Activated naive CD8-positive, alpha-beta T cell treated with anti-CD3 and anti-CD28 coated beads, Interleukin-2, amount 10 ng/mL, durations not matched to agents 7 days and 5 days (primary cell): ENCODE data around the gene CHST11. TPM values are rescaled to one million over a fixed set of nuclear protein-coding genes. Genes with fewer than 3 reads are reported as not detected.
"Not testable (repeated sequence)": the region's sequence is repeated elsewhere in the genome, so short reads cannot be mapped to it uniquely, and the experiment has no call there.

Experiments
- ATAC-seq: fragments of 150-1000 bp; cut with Tn5 transposase; one replicate; pipeline ENCODE4 v1.10.0; 2021; ENCODE audit warnings: low read depth, moderate library complexity
- POLR2A ChIA-PET: fragments of 350-600 bp; sonication (Branson Sonifier 250); formaldehyde crosslinking; loops from one replicate; lab custom pipeline; 2021; ENCODE audit warnings: antibody characterized with exemption; lab: Charles Lee
- DNase-seq: peaks from one replicate; pipeline ENCODE4 v3.0.0; 2021
- H3K27ac Mint-ChIP-seq: one replicate; pipeline ENCODE4 v1.8.0; 2022; ENCODE audit warnings: mild to moderate bottlenecking, mixed read lengths
- H3K27me3 Mint-ChIP-seq: one replicate; pipeline ENCODE4 v1.8.0; 2022; ENCODE audit warnings: mild to moderate bottlenecking, moderate library complexity, mixed read lengths
- H3K36me3 Mint-ChIP-seq: one replicate; pipeline ENCODE4 v1.8.0; 2021; ENCODE audit warnings: mild to moderate bottlenecking, mixed read lengths
- H3K4me1 Mint-ChIP-seq: one replicate; pipeline ENCODE4 v1.8.0; 2021; ENCODE audit warnings: mixed read lengths
- H3K4me3 Mint-ChIP-seq: one replicate; pipeline ENCODE4 v1.8.0; 2022; ENCODE audit warnings: mild to moderate bottlenecking, moderate library complexity, mixed read lengths
- H3K9me3 Mint-ChIP-seq: one replicate; pipeline ENCODE4 v1.8.0; 2021; ENCODE audit warnings: mixed read lengths
- microRNA-seq: library from miRNA; unstranded; fragments of <30 nt; microRNA quantifications from one replicate; pipeline ENCODE4 v1.2.0, GENCODE V29; 2022
- total RNA-seq, 2 experiments: library from RNA; stranded (reverse); gene quantifications; one replicate each; pipeline ENCODE4 v1.2.3, GENCODE V29; 2021

CHST11 gene
- total RNA-seq, 2 experiments from 2014 or later: 64.9 to 72.9 TPM

DNA sequence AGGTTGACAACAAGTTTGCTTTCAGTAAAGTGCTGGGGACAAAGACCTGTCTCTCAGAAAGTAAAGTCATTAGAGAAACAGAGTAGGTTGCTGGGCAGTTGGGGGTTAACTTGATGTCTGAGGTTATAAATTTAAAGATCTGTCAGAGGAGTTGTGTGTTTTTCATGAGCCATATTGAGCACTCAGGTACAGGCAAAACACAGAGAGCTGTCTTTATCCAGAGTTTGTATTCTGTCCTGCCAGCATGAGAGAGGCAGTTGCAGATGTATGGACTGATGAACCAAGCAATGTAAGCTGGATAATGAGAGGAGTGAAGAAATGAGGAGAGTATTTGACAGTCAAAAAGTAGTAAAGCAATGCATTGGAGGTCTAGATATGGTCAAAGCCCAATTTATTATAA is 344.7 kb downstream of the CHST11 start:
- no peaks in the 10 kb centered on the region for H3K36me3 Mint-ChIP-seq
- ATAC-seq: no peak
- no peak overlapping the region for H3K4me3 Mint-ChIP-seq
- H3K4me1 Mint-ChIP-seq: no peaks in the 10 kb centered on the region
- H3K9me3 Mint-ChIP-seq: no peaks in the 10 kb centered on the region
- H3K27ac Mint-ChIP-seq: no peak overlapping the region
- peaks cover 29% of the 10 kb centered on the region for H3K27me3 Mint-ChIP-seq
- DNase-seq: no peak
- POLR2A ChIA-PET: no interaction called here

GRCh38 chr12:104802208-104802607 is 345.5 kb downstream of the CHST11 start:
- Mint-ChIP-seq H3K9me3 (peaks cover 3% of the 10 kb centered on the region), H3K4me3 (no peak overlapping the region), H3K27me3 (peaks cover 22% of the 10 kb centered on the region), H3K4me1 (no peaks in the 10 kb centered on the region), H3K36me3 (no peaks in the 10 kb centered on the region), H3K27ac (no peak overlapping the region)
- DNase-seq: no peak
- POLR2A ChIA-PET: no interaction called here
- no peak for ATAC-seq

- no peak overlapping the region for H3K27ac Mint-ChIP-seq
- ATAC-seq (no peak), DNase-seq (no peak)
- no peak overlapping the region for H3K4me3 Mint-ChIP-seq
- H3K36me3 Mint-ChIP-seq: no peaks in the 10 kb centered on the region
- POLR2A ChIA-PET: no interaction called here
- H3K27me3 Mint-ChIP-seq: peaks cover 21% of the 10 kb centered on the region
- H3K9me3 Mint-ChIP-seq: peaks cover 3% of the 10 kb centered on the region
- no peaks in the 10 kb centered on the region for H3K4me1 Mint-ChIP-seq
These were observed 348.4 kb downstream of the CHST11 start for GRCh38 chr12:104805186-104805585.

DNA sequence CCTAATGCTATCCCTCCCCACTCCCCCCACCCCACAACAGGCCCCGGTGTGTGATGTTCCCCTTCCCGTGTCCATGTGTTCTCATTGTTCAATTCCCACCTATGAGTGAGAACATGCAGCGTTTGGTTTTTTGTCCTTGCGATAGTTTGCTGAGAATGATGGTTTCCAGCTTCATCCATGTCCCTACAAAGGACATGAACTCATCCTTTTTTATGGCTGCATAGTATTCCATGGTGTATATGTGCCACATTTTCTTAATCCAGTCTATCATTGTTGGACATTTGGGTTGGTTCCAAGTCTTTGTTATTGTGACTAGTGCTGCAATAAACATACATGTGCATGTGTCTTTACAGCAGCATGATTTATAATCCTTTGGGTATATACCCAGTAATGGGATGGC is 349.4 kb downstream of the CHST11 start:
- H3K9me3 Mint-ChIP-seq, H3K4me1 Mint-ChIP-seq, H3K36me3 Mint-ChIP-seq, ATAC-seq, DNase-seq, H3K4me3 Mint-ChIP-seq, H3K27ac Mint-ChIP-seq, POLR2A ChIA-PET: not testable (repeated sequence)
- H3K27me3 Mint-ChIP-seq: peaks cover 20% of the 10 kb centered on the region

DNA sequence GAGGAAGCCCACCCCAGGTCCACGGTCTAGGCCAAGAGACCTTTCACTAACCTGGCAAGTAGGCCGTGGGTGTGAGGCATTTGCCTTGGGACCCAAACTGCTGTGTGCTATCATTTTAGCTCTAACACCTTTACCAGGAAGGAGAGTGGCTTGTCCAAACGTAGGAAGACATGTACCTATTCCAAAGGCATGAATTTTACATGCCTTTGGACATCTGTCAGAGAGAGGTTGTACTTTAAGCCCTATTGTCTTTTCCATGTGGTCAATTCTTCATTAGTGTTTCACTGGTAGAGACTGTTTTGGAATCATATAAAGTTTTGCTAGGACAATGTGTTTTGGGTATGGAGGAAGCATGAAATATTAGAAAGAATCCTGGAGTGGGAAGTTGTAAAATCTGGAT is 352.5 kb downstream of the CHST11 start:
- ATAC-seq: no peak
- H3K4me1 Mint-ChIP-seq: no peaks in the 10 kb centered on the region
- peaks cover 2% of the 10 kb centered on the region for H3K36me3 Mint-ChIP-seq
- no peak overlapping the region for H3K27ac Mint-ChIP-seq
- peaks cover 12% of the 10 kb centered on the region for H3K27me3 Mint-ChIP-seq
- POLR2A ChIA-PET: no interaction called here
- DNase-seq: no peak
- peaks cover 3% of the 10 kb centered on the region for H3K9me3 Mint-ChIP-seq
- H3K4me3 Mint-ChIP-seq: no peak overlapping the region

GRCh38 chr12:104809706-104810385 is 353.1 kb downstream of the CHST11 start:
- H3K27ac Mint-ChIP-seq: no peak overlapping the region
- peaks cover 3% of the 10 kb centered on the region for H3K9me3 Mint-ChIP-seq
- ATAC-seq (no peak), DNase-seq (no peak)
- no peak overlapping the region for H3K4me3 Mint-ChIP-seq
- H3K36me3 Mint-ChIP-seq: peaks cover 2% of the 10 kb centered on the region
- no peaks in the 10 kb centered on the region for H3K4me1 Mint-ChIP-seq
- peaks cover 10% of the 10 kb centered on the region for H3K27me3 Mint-ChIP-seq
- POLR2A ChIA-PET: no interaction called here

Small RNAs within 50 kb of the gene (microRNA-seq; reads per million reads assigned to microRNA genes)
- 4.2 reads per million for gene MIR3922

Other genes starting within 250 kb of the CHST11 start
- 10 to 100 TPM; 89.0 to 89.5 TPM for gene TXNRD1, start 241.2 kb upstream of the CHST11 start, total RNA-seq
- gene EID3, start 153.2 kb upstream of the CHST11 start, total RNA-seq: 1 to 10 TPM; 6.9 to 7.3 TPM